ENCODE data around the gene ACIN1.

The ACIN1 gene

GRCh38 chr14:23047751-23048693, 46.9 kb downstream of the ACIN1 start:
- ChIA-PET CTCF (interaction anchor here (0.9 to 31.7 kb wide), 5 partner anchors 8 to 62 kb away, joined by 3 to 1423 read pairs (median 15); partner anchors contain the start of gene AJUBA), POLR2A (no interaction called here)
- no peak for TF ChIP-seq CTCF (IDR thresholded peaks at IDR 0.05; ENCODE audit: insufficient read depth, low read length, missing control alignments)
- no peak overlapping the region for H3K4me3 ChIP-seq (ENCODE audit: low read depth, low read length)
- no peak for DNase-seq (ENCODE audit: low read depth, low spot score)

- ChIA-PET POLR2A (no interaction called here), CTCF (interaction anchor here (2.9 to 31.7 kb wide), 3 partner anchors 9 to 61 kb away, joined by 15 to 1423 read pairs (median 22); partner anchors contain the start of gene AJUBA)
- H3K4me3 ChIP-seq (ENCODE audit: low read depth, low read length), result no peak overlapping the region
- no peak for TF ChIP-seq CTCF (IDR thresholded peaks at IDR 0.05; ENCODE audit: insufficient read depth, low read length, missing control alignments)
- no peak for DNase-seq (ENCODE audit: low read depth, low spot score)
Observed at GRCh38 chr14:23047034-23047634, 47.8 kb downstream of the ACIN1 start.

GRCh38 chr14:23045419-23046357, 49.2 kb downstream of the ACIN1 start:
- H3K4me3 ChIP-seq (ENCODE audit: low read depth, low read length), result no peak overlapping the region
- TF ChIP-seq CTCF (IDR thresholded peaks at IDR 0.05; ENCODE audit: insufficient read depth, low read length, missing control alignments), result no peak
- no peak for DNase-seq (ENCODE audit: low read depth, low spot score)
- ChIA-PET CTCF (interaction anchor here (3.5 to 31.7 kb wide), 2 partner anchors 10 to 59 kb away, joined by 22 to 1423 read pairs; partner anchors contain the start of gene AJUBA), POLR2A (interaction anchor here (0.7 kb wide), 1 partner anchor 49 kb away, joined by 4 read pairs; the partner anchor contains the start of genes ACIN1 and C14orf119)

GRCh38 chr14:23044840-23045239, 50.1 kb downstream of the ACIN1 start:
- CTCF ChIA-PET, result interaction anchor here (1.3 to 31.7 kb wide), 6 partner anchors 10 to 64 kb away, joined by 3 to 1423 read pairs (median 23); partner anchors contain the start of genes AJUBA and CDH24
- DNase-seq (ENCODE audit: low read depth, low spot score), result no peak

GRCh38 chr14:23043754-23044153, 51.2 kb downstream of the ACIN1 start:
- no peak overlapping the region for H3K4me3 ChIP-seq (ENCODE audit: low read depth, low read length)
- no peak for DNase-seq (ENCODE audit: low read depth, low spot score)
- no peak for TF ChIP-seq CTCF (IDR thresholded peaks at IDR 0.05; ENCODE audit: insufficient read depth, low read length, missing control alignments)
- ChIA-PET POLR2A (no interaction called here), CTCF (interaction anchor here (1.3 to 31.7 kb wide), 6 partner anchors 11 to 65 kb away, joined by 3 to 1423 read pairs (median 15); partner anchors contain the start of genes AJUBA and CDH24)

More at GRCh38 chr14:23044840-23045239, 50.1 kb downstream of the ACIN1 start:
- no peak overlapping the region for H3K4me3 ChIP-seq (ENCODE audit: low read depth, low read length)
- POLR2A ChIA-PET, result interaction anchor here (0.6 to 0.7 kb wide), 2 partner anchors 50 to 56 kb away, joined by 3 to 5 read pairs; no protein-coding TSS in a partner anchor
- TF ChIP-seq CTCF (IDR thresholded peaks at IDR 0.05; ENCODE audit: insufficient read depth, low read length, missing control alignments), result no peak
